Measurements from ENCODE around the gene EPHA7.

DNA sequence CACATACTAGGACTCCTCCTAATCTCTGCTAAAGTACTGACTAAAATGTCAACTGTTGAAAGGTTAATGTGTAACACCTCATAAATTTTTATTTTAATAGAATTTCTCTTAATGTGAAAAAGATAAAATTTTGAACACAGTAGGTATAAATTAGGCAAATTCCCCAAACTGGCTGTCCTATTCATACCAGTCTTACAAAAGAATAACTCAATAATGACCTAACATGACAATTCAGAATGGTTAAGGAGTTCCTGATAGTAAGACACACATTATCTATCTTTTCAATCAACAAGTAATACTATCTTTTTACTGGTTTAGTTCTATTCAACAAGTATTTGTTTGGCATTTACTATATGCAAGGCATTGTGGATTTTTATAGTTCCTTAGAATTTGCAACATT, 141.1 kb downstream of the EPHA7 start:
- TF ChIP-seq TAF1 (IDR thresholded peaks at IDR 0.05; ENCODE audit: low read depth, low read length) = no peak
- no peak for TF ChIP-seq POLR2A (IDR thresholded peaks at IDR 0.05; ENCODE audit: low read depth, low read length)
- no peak for TF ChIP-seq POLR2AphosphoS5 (IDR thresholded peaks at IDR 0.05; ENCODE audit: low read depth, low read length)
- no peak for TF ChIP-seq SPI1 (IDR thresholded peaks at IDR 0.05; ENCODE audit: low read depth, low read length)

Measured in GM12891 (cell line).